Measurements from ENCODE around the gene ENAH.

Gene ENAH

DNA sequence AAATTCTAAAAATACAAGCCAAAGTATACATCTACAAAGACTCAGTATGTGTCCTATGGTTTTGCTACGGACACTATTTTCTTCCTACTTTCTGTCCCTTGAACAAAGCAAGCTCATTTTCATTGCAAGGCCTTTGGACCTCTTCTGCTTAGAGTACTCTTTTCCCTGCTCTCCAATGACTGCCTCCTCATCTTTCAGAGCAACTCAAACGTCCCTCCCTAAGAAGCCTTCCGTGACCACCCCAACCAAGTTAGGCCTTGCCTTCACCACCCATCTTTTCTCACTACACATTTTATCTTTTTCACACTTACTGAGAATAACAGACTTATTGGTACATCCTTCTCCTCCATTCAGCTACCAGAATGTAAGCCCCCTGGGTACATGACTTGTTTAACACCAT is 39.9 kb downstream of the ENAH start:
- DNase-seq (ENCODE audit: insufficient read length, low spot score) = no peak
- TF ChIP-seq POLR2A (IDR thresholded peaks at IDR 0.05; ENCODE audit: low read depth, low read length) = no peak
- no peak for FAIRE-seq

DNA sequence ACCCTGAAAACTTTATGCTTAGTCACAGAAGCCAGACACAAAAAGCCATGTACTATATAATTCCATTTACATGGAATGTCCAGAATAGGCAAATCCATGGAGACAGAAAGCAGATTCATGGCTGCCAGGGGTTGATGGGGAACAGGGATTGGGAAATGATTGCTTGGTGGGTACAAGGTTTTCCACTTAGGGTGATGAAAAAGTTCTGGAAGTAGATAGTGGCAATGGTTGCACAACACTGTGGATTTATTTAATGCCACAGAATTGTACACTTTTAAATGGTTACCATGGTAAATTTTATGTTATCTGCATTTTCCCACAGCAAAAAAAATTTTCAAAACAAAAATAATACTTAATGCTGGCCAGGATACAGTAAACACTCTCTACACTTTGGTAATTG is 40.6 kb downstream of the ENAH start:
- DNase-seq (ENCODE audit: insufficient read length, low spot score) = no peak
- FAIRE-seq = no peak
- TF ChIP-seq POLR2A (IDR thresholded peaks at IDR 0.05; ENCODE audit: low read depth, low read length) = no peak

DNA sequence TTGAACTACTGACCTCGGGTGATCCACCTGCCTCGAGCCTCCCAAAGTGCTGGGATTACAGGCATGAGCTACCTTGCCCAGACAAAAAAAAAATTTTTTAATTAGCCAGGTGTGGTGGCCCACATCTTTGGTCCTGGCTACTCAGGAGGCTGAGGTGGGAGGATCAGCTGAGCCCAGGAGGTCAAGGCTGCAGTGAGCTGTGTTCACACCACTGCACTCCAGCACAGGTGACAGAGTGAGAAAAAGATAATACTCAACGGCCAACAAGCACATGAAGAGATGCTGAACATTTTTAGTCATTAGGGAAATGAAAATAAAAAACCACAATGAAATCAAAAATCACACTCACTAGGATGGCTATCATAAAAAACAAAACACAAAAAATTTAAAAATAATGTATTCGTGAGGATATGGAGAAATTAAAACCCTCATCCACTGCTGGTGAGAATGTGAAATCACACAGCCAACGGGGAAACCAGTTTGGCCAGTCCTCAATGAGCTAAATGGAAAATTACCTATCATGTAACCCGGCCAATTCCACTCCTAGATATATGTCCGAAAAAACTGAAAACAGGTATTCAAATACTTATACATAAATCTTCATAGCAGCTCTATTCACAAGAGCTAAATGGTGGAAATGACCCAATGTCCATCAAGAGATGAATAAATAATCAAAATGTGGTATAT is 41.2 kb downstream of the ENAH start:
- no peak for FAIRE-seq
- DNase-seq (ENCODE audit: insufficient read length, low spot score) = no peak
- TF ChIP-seq POLR2A (IDR thresholded peaks at IDR 0.05; ENCODE audit: low read depth, low read length) = no peak

DNA sequence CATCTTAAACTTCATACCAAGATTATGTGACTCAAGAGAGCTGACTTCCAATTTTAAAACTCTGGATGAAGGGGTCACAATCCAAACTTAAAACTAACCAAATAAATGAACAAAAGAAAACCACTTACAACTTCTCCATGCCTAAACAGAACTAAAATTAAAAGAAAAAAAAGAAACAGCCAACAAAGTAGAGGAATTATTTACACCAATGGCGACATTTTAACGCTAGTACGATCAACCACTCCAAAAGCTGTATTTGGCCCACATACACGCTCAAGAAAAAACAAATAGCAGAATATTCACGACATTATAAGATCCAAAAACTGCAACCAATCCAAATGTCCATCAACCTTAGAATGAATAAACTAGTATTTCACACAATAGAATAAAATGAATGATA is 42.4 kb downstream of the ENAH start:
- DNase-seq (ENCODE audit: insufficient read length, low spot score) (no peak), FAIRE-seq (no peak)
- no peak for TF ChIP-seq POLR2A (IDR thresholded peaks at IDR 0.05; ENCODE audit: low read depth, low read length)

DNA sequence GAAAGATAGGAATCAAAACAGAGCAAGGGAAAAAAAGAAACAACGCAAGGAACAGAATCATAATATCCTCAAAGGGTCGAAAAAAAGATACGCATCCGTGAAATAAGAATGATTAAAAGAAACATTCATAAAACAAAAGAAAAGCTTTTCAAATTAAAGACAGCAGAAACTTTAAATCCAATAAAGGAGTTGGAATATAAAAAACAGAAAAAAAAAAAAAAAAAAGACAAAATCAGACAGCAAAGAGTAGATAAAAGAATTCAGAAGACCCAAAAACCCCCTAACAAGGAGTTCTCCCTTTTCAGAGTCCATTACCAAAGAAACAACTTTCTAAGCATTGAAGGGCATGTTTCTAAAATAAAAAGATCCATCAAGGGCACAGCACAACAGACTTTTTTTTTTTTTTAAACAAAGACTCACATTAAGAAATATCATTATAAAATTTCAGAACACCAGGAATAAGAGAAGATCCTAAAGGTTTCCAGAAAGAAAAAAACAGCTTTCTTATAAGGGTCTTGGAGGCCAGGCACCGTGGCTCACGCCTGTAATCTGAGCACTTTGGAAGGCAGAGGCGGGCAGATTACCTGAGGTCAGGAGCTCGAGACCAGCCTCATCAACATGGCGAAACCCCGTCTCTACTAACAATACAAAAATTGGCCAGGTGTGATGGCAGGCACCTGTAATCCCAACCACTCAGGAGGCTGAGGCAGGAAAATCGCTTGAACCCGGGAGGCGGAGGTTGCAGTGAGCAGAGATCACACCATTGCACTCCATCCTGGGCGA is 44.7 kb downstream of the ENAH start:
- DNase-seq (ENCODE audit: insufficient read length, low spot score) (no peak), FAIRE-seq (no peak)
- TF ChIP-seq POLR2A (IDR thresholded peaks at IDR 0.05; ENCODE audit: low read depth, low read length) = no peak

DNA sequence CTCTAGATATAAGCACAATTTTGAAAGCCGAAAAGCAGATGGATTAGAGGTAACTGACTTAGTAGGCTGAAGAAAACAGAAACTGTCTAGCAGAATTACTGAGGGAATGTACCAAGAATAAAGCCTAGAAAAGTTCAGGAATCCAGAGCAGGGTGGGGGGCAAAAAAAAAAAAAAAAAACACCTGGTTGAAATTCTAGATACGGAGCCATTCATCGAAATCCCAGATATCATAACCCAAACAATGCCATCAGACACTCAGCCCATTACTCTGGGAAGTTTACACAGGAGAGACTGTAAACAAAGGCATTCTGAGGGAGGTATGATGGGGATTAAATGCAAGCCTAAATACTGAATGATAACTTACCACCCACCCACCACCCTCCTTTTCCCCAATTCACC is 45.6 kb downstream of the ENAH start:
- no peak for TF ChIP-seq POLR2A (IDR thresholded peaks at IDR 0.05; ENCODE audit: low read depth, low read length)
- DNase-seq (ENCODE audit: insufficient read length, low spot score) (no peak), FAIRE-seq (no peak)

DNA sequence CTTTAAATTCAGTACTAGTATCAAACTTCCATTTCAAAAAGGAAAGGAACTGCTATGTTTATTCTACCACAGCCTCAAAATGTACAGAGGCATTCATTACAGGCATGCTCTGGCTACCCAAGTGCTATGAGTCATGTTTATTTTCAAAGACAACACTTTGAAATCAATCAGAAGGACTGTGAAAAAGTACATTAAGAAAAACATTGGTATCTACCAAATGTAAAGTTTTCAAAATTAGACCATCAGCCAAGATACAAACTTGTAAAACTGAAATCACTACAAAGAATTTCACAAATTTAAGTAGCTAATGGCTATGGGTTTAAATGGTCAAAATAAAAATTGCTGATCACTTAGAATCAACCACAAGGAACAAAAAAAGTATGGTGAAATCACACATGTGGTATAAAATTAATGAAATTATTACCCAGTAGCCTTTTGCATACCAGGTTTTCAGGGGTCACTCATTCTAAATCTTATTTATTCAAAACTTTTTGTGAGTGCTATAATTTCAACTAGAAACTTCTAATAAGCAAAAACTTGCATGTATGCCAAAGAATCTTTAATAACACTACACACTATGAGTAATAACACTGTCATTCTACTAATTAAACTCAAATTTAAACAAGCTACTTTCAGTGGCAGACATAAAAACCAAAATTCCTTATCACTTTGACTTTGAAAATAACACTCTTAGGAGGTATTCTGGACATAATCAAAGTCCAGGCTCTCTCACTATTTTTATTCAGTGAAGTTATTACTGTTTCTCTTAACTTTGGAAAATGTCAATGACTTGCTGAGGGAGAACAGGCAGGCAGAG is 49.2 kb downstream of the ENAH start:
- DNase-seq (ENCODE audit: insufficient read length, low spot score) (peak; percentile 31), FAIRE-seq (peak; percentile 92)
- TF ChIP-seq POLR2A (IDR thresholded peaks at IDR 0.05; ENCODE audit: low read depth, low read length) = no peak

DNA sequence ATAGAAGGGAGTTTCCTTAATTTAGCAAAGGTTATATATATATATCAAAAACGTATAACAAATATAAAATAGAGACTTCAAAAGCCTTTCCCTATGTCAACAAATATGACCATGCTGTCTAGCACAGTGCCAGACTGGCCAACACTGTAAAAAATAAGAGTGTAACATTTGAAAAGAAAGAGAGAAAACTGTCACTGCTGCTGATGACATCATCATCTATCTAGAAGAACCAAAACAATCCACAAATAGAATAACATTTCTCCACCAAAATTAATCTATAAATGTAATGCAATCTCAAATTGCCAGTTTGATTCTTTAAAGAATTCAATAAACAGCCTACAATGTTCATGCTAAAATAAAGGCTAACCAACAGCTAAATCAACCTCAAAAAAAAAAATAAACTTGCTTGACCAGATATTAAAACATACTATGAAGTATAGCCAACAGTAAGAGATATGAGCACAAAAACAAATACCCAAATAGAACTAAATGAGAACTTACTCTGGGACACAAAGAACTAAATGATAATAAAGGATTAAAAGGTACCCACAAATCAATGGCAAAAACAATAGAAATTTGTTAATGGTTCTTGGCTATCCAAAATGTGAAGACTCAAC is 50.2 kb downstream of the ENAH start:
- TF ChIP-seq POLR2A (IDR thresholded peaks at IDR 0.05; ENCODE audit: low read depth, low read length) = no peak
- FAIRE-seq (no peak), DNase-seq (ENCODE audit: insufficient read length, low spot score) (no peak)

DNA sequence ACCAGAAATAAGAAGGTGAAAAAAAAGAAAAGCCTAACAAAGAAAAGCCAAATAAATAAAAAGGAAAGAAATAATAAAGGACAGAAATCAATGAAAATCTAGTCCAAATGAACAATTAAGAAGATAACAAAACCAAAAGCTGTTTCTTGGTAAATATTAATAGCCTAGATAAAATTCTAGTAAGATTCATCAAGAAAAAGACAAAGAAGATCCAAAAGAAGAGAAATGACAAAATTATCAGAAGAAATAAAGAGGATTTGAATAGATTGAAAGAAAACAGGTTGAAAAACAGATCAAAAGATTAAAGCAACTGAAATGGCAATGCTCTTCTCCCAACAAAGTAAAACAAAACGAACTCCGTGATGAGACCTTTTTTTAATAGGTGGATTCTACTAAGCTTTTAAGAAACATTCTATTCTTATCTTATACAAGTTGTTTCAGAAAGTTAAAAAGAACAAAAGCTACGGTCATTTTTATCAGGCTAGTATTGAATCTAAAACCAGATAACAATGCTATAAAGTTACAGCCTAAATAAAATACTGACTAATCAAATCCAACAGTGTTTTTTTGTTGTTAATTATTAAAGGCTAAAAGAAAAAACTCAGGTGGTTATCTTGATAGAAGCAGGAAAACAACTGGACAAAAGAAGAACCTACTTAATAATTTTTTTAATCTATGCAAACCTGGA is 50.9 kb downstream of the ENAH start:
- no peak for DNase-seq (ENCODE audit: insufficient read length, low spot score)
- no peak for TF ChIP-seq POLR2A (IDR thresholded peaks at IDR 0.05; ENCODE audit: low read depth, low read length)
- no peak for FAIRE-seq

DNA sequence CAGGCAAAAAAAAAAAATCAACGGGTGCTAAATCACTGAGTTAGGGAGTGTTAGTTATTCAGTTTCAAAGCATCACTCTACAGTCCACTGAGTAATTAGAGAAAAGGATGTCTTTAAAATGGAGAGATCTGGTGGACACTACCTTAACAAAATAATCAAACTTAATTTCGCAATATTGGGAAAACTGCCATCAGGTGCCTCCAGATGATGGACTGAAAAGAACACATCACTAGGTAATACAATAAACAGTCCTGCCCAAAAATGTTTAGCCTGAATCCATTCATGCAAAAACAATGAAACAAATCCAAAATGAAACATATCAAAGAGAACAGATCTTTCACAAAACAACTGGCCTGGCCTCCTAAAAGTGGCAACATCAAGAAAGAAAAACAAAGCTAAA is 54.1 kb downstream of the ENAH start:
- DNase-seq (ENCODE audit: insufficient read length, low spot score) = no peak
- TF ChIP-seq POLR2A (IDR thresholded peaks at IDR 0.05; ENCODE audit: low read depth, low read length) = no peak
- FAIRE-seq = no peak

DNA sequence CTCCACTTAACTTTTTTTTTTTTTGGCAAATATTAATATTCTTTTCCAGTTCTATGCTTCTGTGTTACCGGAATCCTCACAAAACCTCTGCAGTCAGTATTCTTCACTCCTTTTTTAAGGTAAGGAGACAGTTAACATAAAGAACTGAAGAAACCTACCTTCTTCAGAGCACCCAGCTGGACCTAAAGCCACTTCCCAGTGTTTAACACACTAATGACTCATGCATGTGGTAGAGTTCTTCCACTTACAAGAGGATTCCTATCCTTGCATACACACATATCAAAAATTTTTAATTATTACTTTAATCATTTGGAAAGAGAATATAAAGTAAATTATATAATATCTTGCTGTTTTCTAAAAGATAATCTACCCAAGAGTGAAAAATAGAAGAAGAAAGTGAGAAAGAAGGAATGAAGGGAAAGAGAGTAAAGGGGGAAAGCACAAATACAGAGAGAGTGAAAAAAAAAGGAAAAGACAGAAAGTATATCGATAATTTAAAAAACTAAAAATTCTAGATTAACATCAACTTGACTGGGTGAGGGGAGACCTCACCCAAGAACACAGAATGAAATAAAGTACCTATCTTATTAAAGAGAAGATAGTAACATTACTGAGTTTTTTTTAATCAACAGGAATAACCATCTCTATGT is 54.9 kb downstream of the ENAH start:
- no peak for TF ChIP-seq POLR2A (IDR thresholded peaks at IDR 0.05; ENCODE audit: low read depth, low read length)
- peak; percentile 60 for FAIRE-seq
- no peak for DNase-seq (ENCODE audit: insufficient read length, low spot score)

DNA sequence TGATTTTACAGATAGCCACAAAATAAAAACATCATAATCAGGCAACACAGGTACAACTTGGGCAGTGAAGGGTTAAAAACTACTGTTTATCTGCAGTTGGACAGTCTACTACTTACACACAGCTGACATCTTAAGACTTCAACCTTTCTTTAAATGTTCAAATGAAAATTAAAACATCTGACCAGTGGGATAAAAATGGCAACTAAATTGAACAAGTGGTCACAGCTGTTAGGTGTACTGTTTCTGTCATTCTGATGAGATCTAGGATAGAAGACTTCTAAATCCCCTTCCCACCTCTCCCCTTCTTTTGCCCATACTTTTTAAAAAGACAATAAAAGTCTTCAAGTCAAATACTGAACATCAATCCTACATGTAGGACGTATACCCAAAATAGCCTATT is 56.2 kb downstream of the ENAH start:
- FAIRE-seq (peak; percentile 20), DNase-seq (ENCODE audit: insufficient read length, low spot score) (no peak)
- TF ChIP-seq POLR2A (IDR thresholded peaks at IDR 0.05; ENCODE audit: low read depth, low read length) = no peak

DNA sequence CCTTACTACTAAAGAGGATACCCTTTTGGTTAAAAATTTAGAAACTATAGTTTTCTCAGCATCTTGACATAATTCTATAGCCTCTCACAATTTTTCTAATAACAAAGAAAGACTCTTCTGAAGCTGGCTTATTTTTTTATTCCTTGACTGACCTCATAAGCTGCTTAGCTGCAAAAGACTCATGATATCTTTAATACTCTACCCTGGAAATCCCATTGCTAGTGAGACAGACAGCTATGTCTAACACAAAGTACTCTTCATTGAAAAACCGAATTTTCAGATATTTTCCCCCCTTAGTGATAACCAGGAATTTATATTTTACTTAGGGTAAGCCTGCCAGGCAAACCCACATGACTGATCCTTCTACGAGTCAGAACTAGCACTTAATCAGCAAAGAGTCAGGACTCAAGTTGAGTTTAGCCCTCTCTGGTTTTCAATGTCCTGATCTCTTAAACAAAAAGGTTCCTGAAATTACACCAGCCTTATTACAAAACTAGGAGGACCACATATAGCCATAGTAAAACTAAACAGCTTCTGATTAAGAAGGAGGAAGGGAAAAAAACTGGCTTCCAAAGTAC is 56.9 kb downstream of the ENAH start:
- no peak for DNase-seq (ENCODE audit: insufficient read length, low spot score)
- TF ChIP-seq POLR2A (IDR thresholded peaks at IDR 0.05; ENCODE audit: low read depth, low read length) = no peak
- no peak for FAIRE-seq

Measured in H54 (cell line).